HepG2 (cell line): ENCODE measurements around the gene CLDN3. TPM values are rescaled to one million over a fixed set of nuclear protein-coding genes. Genes with fewer than 3 reads are reported as not detected.

Experiments
- HNF1B ChIP-seq: sonication (generic); formaldehyde crosslinking; IDR thresholded peaks from 2 replicates; pipeline ENCODE4 v1.5.1; 2020; ENCODE audit warnings: mild to moderate bottlenecking, moderate library complexity, missing genetic modification reagents
- LCORL ChIP-seq, 2 experiments: fragments of 450-650 bp in 1 of 2; sonication (generic) in 1 of 2; formaldehyde crosslinking in 1 of 2; IDR thresholded peaks; 2 replicates each; pipeline versions ENCODE4 v1.5.0 to v1.6.1; 2017 to 2020; ENCODE audit warnings: antibody characterized with exemption in 1 of 2, missing genetic modification reagents in 1 of 2
- NONO ChIP-seq, 2 experiments: fragments of 450-650 bp in 1 of 2; sonication (generic) in 1 of 2; formaldehyde crosslinking in 1 of 2; IDR thresholded peaks in 1 of 2; conservative IDR thresholded peaks in 1 of 2; 2 replicates each; pipeline versions ENCODE4 v1.6.1 to v1.8.0; 2017 to 2022; ENCODE audit warnings: mild to moderate bottlenecking in 1 of 2, missing genetic modification reagents in 1 of 2, moderate library complexity in 1 of 2
- PAWR ChIP-seq: sonication (generic); formaldehyde crosslinking; IDR thresholded peaks from 2 replicates; pipeline ENCODE4 v1.4.0; 2020; ENCODE audit warnings: missing genetic modification reagents, mild to moderate bottlenecking, borderline replicate concordance
- PCBP2 ChIP-seq: fragments of 200-400 bp; formaldehyde crosslinking; optimal IDR thresholded peaks from 2 replicates; pipeline ENCODE3; 2018; ENCODE audit warnings: low read length, low read depth; ENCODE audit not compliant: poor library complexity, severe bottlenecking
- RORA ChIP-seq: sonication (generic); formaldehyde crosslinking; IDR thresholded peaks from 2 replicates; pipeline ENCODE4 v1.5.0; 2020; ENCODE audit warnings: mild to moderate bottlenecking, missing genetic modification reagents, moderate library complexity
- THAP11 ChIP-seq: IDR thresholded peaks from 2 replicates; pipeline ENCODE4 v1.6.1; 2016; ENCODE audit warnings: missing biosample characterization, missing genetic modification reagents
- TRIM24 ChIP-seq: sonication (generic); formaldehyde crosslinking; IDR thresholded peaks from 2 replicates; pipeline ENCODE4 v1.8.0; 2022; ENCODE audit warnings: mild to moderate bottlenecking, missing genetic modification reagents
- ZNF280B ChIP-seq: sonication (generic); formaldehyde crosslinking; IDR thresholded peaks from 2 replicates; pipeline ENCODE4 v1.5.0; 2020; ENCODE audit warnings: missing genetic modification reagents, mild to moderate bottlenecking, borderline replicate concordance
- ZNF780A ChIP-seq: sonication (generic); formaldehyde crosslinking; IDR thresholded peaks from 2 replicates; pipeline ENCODE4 v1.8.0; 2022; ENCODE audit warnings: mild to moderate bottlenecking, missing genetic modification reagents, moderate library complexity
- polyA plus RNA-seq, 8 experiments: library from polyadenylated mRNA; depleted of rRNA in 3 of 8; stranded (reverse) in 7 of 8; unstranded in 1 of 8; fragments of >200 nt; fragmentation: Illumina TruSeq in 4 of 8; extraction: Trizol in 4 of 8; gene quantifications; 2 replicates each; pipeline versions ENCODE4 v1.2.1 to v1.2.3, GENCODE V29; 2011 to 2016; ENCODE audit warnings: low read depth in 4 of 8, missing spikeins in 1 of 8, mixed read lengths in 1 of 8; ENCODE audit not compliant: insufficient read depth in 1 of 8
- total RNA-seq, 5 experiments: library from RNA; depleted of rRNA; stranded (reverse); fragments of >200 nt; fragmentation: Illumina TruSeq; extraction: Trizol; gene quantifications; 2 replicates each; pipeline ENCODE4 v1.2.3, GENCODE V29; 2016; ENCODE audit warnings: low read depth in 1 of 5
- TF ChIP-seq, protein P1 (sequence below): sonication (generic); formaldehyde crosslinking; IDR thresholded peaks from 2 replicates; pipeline ENCODE4 v1.9.0; 2022; ENCODE audit warnings: missing genetic modification reagents, mild to moderate bottlenecking, borderline replicate concordance
- TF ChIP-seq, protein P2 (sequence below): sonication (generic); formaldehyde crosslinking; IDR thresholded peaks from 2 replicates; pipeline ENCODE4 v1.8.0; 2023; ENCODE audit warnings: mild to moderate bottlenecking, missing genetic modification reagents
- TF ChIP-seq, protein P3 (sequence below): sonication (generic); formaldehyde crosslinking; IDR thresholded peaks from 2 replicates; pipeline ENCODE4 v1.4.0; 2020; ENCODE audit warnings: missing genetic modification reagents, borderline replicate concordance
- TF ChIP-seq, protein P4 (sequence below): sonication (generic); formaldehyde crosslinking; IDR thresholded peaks from 2 replicates; pipeline ENCODE4 v1.8.0; 2022; ENCODE audit warnings: low read depth, missing genetic modification reagents
- TF ChIP-seq, protein P5 (sequence below): sonication (generic); formaldehyde crosslinking; IDR thresholded peaks from 2 replicates; pipeline ENCODE4 v1.5.0; 2020; ENCODE audit warnings: missing genetic modification reagents

CLDN3 gene
- total and polyA plus RNA-seq, 2 of the 13 experiments (the other 11 are each of a cell fraction or from before 2014, with no cell fraction given): 0.31 to 0.51 TPM

- TF ChIP-seq, protein P1, sequence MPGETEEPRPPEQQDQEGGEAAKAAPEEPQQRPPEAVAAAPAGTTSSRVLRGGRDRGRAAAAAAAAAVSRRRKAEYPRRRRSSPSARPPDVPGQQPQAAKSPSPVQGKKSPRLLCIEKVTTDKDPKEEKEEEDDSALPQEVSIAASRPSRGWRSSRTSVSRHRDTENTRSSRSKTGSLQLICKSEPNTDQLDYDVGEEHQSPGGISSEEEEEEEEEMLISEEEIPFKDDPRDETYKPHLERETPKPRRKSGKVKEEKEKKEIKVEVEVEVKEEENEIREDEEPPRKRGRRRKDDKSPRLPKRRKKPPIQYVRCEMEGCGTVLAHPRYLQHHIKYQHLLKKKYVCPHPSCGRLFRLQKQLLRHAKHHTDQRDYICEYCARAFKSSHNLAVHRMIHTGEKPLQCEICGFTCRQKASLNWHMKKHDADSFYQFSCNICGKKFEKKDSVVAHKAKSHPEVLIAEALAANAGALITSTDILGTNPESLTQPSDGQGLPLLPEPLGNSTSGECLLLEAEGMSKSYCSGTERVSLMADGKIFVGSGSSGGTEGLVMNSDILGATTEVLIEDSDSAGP (CRISPR knock-in tag): peak; percentile 76; the same call in 1 of the 2 replicates
- TF ChIP-seq NONO (IDR thresholded peaks at IDR 0.05): no peak
- TF ChIP-seq NONO (CRISPR knock-in tag; conservative IDR thresholded peaks at IDR 0.05): peak; percentile 86
- TF ChIP-seq, protein P2, sequence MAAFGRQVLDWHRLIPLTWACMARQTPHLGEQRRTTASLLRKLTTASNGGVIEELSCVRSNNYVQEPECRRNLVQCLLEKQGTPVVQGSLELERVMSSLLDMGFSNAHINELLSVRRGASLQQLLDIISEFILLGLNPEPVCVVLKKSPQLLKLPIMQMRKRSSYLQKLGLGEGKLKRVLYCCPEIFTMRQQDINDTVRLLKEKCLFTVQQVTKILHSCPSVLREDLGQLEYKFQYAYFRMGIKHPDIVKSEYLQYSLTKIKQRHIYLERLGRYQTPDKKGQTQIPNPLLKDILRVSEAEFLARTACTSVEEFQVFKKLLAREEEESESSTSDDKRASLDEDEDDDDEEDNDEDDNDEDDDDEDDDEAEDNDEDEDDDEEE (CRISPR knock-in tag): no peak
- TF ChIP-seq TRIM24 (CRISPR knock-in tag): no peak
- no peak for TF ChIP-seq RORA (CRISPR knock-in tag)
- peak; percentile 77 for TF ChIP-seq THAP11 (CRISPR knock-in tag)
- TF ChIP-seq, protein P3, sequence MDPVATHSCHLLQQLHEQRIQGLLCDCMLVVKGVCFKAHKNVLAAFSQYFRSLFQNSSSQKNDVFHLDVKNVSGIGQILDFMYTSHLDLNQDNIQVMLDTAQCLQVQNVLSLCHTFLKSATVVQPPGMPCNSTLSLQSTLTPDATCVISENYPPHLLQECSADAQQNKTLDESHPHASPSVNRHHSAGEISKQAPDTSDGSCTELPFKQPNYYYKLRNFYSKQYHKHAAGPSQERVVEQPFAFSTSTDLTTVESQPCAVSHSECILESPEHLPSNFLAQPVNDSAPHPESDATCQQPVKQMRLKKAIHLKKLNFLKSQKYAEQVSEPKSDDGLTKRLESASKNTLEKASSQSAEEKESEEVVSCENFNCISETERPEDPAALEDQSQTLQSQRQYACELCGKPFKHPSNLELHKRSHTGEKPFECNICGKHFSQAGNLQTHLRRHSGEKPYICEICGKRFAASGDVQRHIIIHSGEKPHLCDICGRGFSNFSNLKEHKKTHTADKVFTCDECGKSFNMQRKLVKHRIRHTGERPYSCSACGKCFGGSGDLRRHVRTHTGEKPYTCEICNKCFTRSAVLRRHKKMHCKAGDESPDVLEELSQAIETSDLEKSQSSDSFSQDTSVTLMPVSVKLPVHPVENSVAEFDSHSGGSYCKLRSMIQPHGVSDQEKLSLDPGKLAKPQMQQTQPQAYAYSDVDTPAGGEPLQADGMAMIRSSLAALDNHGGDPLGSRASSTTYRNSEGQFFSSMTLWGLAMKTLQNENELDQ (CRISPR knock-in tag): no peak
- TF ChIP-seq HNF1B: peak; percentile 79
- TF ChIP-seq LCORL (IDR thresholded peaks at IDR 0.05): no peak
- TF ChIP-seq LCORL (CRISPR knock-in tag; IDR thresholded peaks at IDR 0.05): peak; percentile 72; the same call in 1 of the 2 replicates
- 0 out of 2 replicates have a peak, but pooled peaks have one; percentile 70 for TF ChIP-seq ZNF280B
- TF ChIP-seq PAWR (CRISPR knock-in tag): 0 out of 2 replicates have a peak, but pooled peaks have one; percentile 28
- TF ChIP-seq, protein P4, sequence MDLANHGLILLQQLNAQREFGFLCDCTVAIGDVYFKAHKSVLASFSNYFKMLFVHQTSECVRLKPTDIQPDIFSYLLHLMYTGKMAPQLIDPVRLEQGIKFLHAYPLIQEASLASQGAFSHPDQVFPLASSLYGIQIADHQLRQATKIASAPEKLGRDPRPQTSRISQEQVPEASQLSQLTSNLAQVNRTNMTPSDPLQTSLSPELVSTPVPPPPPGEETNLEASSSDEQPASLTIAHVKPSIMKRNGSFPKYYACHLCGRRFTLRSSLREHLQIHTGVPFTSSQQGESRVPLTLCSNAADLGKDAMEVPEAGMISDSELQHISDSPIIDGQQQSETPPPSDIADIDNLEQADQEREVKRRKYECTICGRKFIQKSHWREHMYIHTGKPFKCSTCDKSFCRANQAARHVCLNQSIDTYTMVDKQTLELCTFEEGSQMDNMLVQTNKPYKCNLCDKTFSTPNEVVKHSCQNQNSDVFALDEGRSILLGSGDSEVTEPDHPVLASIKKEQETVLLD (CRISPR knock-in tag): no peak; the same call in 1 of the 2 replicates
- TF ChIP-seq ZNF780A (CRISPR knock-in tag): no peak
- TF ChIP-seq, protein P5, sequence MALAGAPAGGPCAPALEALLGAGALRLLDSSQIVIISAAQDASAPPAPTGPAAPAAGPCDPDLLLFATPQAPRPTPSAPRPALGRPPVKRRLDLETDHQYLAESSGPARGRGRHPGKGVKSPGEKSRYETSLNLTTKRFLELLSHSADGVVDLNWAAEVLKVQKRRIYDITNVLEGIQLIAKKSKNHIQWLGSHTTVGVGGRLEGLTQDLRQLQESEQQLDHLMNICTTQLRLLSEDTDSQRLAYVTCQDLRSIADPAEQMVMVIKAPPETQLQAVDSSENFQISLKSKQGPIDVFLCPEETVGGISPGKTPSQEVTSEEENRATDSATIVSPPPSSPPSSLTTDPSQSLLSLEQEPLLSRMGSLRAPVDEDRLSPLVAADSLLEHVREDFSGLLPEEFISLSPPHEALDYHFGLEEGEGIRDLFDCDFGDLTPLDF (CRISPR knock-in tag): peak; percentile 73
- no peak for TF ChIP-seq PCBP2
These were observed 31.3 kb downstream of the CLDN3 start, which contains the start of gene ABHD11 (continued) for GRCh38 chr7:73738612-73739386.
